Astrocyte (in vitro differentiated cells and primary cell): Measurements from ENCODE around the gene EIF4G2. TPM values are rescaled to one million over a fixed set of nuclear protein-coding genes. Genes with fewer than 3 reads are reported as not detected.

Experiments
- DNase-seq: peaks from one replicate; pipeline ENCODE4 v3.0.0-alpha.2; 2010; ENCODE audit warnings: low read depth
- FAIRE-seq: peaks from 2 replicates; lab custom pipeline; 2011; peaks lifted over from hg19 to GRCh38; lab: Jason Lieb, UNC
- H2AFZ ChIP-seq: 2 replicates; pipeline ENCODE4 v1.6.0; 2012; ENCODE audit warnings: low read depth, low read length, inconsistent platforms
- H3K27ac ChIP-seq: 2 replicates; pipeline ENCODE4 v1.5.1; 2011; ENCODE audit warnings: low read depth, low read length, inconsistent platforms
- H3K27me3 ChIP-seq: 2 replicates; pipeline ENCODE4 v1.6.0; 2011; ENCODE audit warnings: low read length, inconsistent platforms; ENCODE audit not compliant: insufficient read depth
- H3K36me3 ChIP-seq: 2 replicates; pipeline ENCODE4 v1.5.1; 2011; ENCODE audit warnings: low read length, inconsistent platforms; ENCODE audit not compliant: insufficient read depth
- H3K4me1 ChIP-seq: 2 replicates; pipeline ENCODE4 v1.5.1; 2011; ENCODE audit warnings: low read length, inconsistent platforms; ENCODE audit not compliant: insufficient read depth
- H3K4me2 ChIP-seq: 2 replicates; pipeline ENCODE4 v1.6.0; 2012; ENCODE audit warnings: low read length, inconsistent platforms
- H3K4me3 ChIP-seq: 2 replicates; pipeline ENCODE4 v1.5.1; 2011; ENCODE audit warnings: low read depth, mild to moderate bottlenecking, low read length, inconsistent platforms; ENCODE audit not compliant: insufficient read depth
- H3K79me2 ChIP-seq: 2 replicates; pipeline ENCODE4 v1.6.0; 2012; ENCODE audit warnings: mild to moderate bottlenecking, low read length, inconsistent platforms; ENCODE audit not compliant: insufficient read depth
- H3K9ac ChIP-seq: 2 replicates; pipeline ENCODE4 v1.6.0; 2012; ENCODE audit warnings: mild to moderate bottlenecking, low read length, inconsistent platforms
- H3K9me3 ChIP-seq: 2 replicates; pipeline ENCODE4 v1.5.1; 2012; ENCODE audit warnings: low read depth, mild to moderate bottlenecking, low read length, inconsistent platforms; ENCODE audit not compliant: insufficient read depth
- H4K20me1 ChIP-seq: 2 replicates; pipeline ENCODE4 v1.6.0; 2012; ENCODE audit warnings: low read length, inconsistent platforms; ENCODE audit not compliant: insufficient read depth
- H3K27ac Mint-ChIP-seq: one replicate; pipeline ENCODE4 v1.8.0; 2021; ENCODE audit warnings: mild to moderate bottlenecking, mixed read lengths; ENCODE audit not compliant: unreplicated experiment
- H3K27me3 Mint-ChIP-seq: one replicate; pipeline ENCODE4 v1.8.0; 2021; ENCODE audit warnings: low read depth, mixed read lengths; ENCODE audit not compliant: unreplicated experiment
- H3K36me3 Mint-ChIP-seq: one replicate; pipeline ENCODE4 v1.8.0; 2021; ENCODE audit warnings: low read depth, mixed read lengths; ENCODE audit not compliant: unreplicated experiment
- H3K4me1 Mint-ChIP-seq: one replicate; pipeline ENCODE4 v1.8.0; 2021; ENCODE audit warnings: low read depth, mixed read lengths; ENCODE audit not compliant: unreplicated experiment
- H3K4me3 Mint-ChIP-seq: one replicate; pipeline ENCODE4 v1.8.0; 2021; ENCODE audit warnings: mild to moderate bottlenecking, moderate library complexity, mixed read lengths; ENCODE audit not compliant: unreplicated experiment
- H3K9me3 Mint-ChIP-seq: one replicate; pipeline ENCODE4 v1.8.0; 2021; ENCODE audit warnings: mild to moderate bottlenecking, mixed read lengths; ENCODE audit not compliant: unreplicated experiment
- EZH2 ChIP-seq: IDR thresholded peaks from 2 replicates; pipeline ENCODE4 v1.6.1; 2012; ENCODE audit warnings: mild to moderate bottlenecking, low read length, inconsistent platforms; ENCODE audit not compliant: insufficient read depth
- total RNA-seq: library from RNA; stranded (reverse); gene quantifications from 2 replicates; pipeline ENCODE4 v1.2.1, GENCODE V29; 2021
- TF ChIP-seq, protein P1 (sequence below): IDR thresholded peaks from 2 replicates; pipeline ENCODE4 v1.5.1; 2011; ENCODE audit warnings: low read depth, mild to moderate bottlenecking, inconsistent platforms, low read length, moderate library complexity; ENCODE audit not compliant: insufficient read depth

Gene EIF4G2
- total RNA-seq, 1 donor from 2014 or later = 1,364 TPM

GRCh38 chr11:10798330-10798928, 10.3 kb downstream of the EIF4G2 start:
- no peak overlapping the region for H3K27ac Mint-ChIP-seq
- H3K27ac ChIP-seq = no peak overlapping the region

GRCh38 chr11:10797531-10797930, 11.2 kb downstream of the EIF4G2 start:
- H2AFZ ChIP-seq = no peak overlapping the region
- Mint-ChIP-seq H3K36me3 (peaks cover 33% of the 10 kb centered on the region), H3K4me1 (peaks cover 12% of the 10 kb centered on the region), H3K27me3 (no peaks in the 10 kb centered on the region), H3K9me3 (no peaks in the 10 kb centered on the region), H3K27ac (no peak overlapping the region), H3K4me3 (no peak overlapping the region)
- TF ChIP-seq, protein P1, sequence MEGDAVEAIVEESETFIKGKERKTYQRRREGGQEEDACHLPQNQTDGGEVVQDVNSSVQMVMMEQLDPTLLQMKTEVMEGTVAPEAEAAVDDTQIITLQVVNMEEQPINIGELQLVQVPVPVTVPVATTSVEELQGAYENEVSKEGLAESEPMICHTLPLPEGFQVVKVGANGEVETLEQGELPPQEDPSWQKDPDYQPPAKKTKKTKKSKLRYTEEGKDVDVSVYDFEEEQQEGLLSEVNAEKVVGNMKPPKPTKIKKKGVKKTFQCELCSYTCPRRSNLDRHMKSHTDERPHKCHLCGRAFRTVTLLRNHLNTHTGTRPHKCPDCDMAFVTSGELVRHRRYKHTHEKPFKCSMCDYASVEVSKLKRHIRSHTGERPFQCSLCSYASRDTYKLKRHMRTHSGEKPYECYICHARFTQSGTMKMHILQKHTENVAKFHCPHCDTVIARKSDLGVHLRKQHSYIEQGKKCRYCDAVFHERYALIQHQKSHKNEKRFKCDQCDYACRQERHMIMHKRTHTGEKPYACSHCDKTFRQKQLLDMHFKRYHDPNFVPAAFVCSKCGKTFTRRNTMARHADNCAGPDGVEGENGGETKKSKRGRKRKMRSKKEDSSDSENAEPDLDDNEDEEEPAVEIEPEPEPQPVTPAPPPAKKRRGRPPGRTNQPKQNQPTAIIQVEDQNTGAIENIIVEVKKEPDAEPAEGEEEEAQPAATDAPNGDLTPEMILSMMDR = no peak
- no peak for TF ChIP-seq EZH2
- DNase-seq = no peak
- FAIRE-seq = no peak
- H3K27ac ChIP-seq = no peak overlapping the region
- no peak overlapping the region for H3K4me3 ChIP-seq
- no peaks in the 10 kb centered on the region for H3K9me3 ChIP-seq
- H4K20me1 ChIP-seq = peaks cover 79% of the 10 kb centered on the region
- H3K9ac ChIP-seq = no peak overlapping the region
- no peak overlapping the region for H3K4me2 ChIP-seq
- peaks cover 19% of the 10 kb centered on the region for H3K79me2 ChIP-seq
- H3K36me3 ChIP-seq = peaks cover 66% of the 10 kb centered on the region
- H3K4me1 ChIP-seq = no peaks in the 10 kb centered on the region
- no peaks in the 10 kb centered on the region for H3K27me3 ChIP-seq

More at GRCh38 chr11:10798330-10798928, 10.3 kb downstream of the EIF4G2 start:
- Mint-ChIP-seq H3K4me1 (peaks cover 14% of the 10 kb centered on the region), H3K27me3 (no peaks in the 10 kb centered on the region), H3K9me3 (no peaks in the 10 kb centered on the region), H3K4me3 (no peak overlapping the region), H3K36me3 (peaks cover 34% of the 10 kb centered on the region)
- Histone ChIP-seq H3K9me3 (no peaks in the 10 kb centered on the region), H3K4me1 (no peaks in the 10 kb centered on the region), H3K9ac (no peak overlapping the region), H2AFZ (no peak overlapping the region), H3K79me2 (peaks cover 28% of the 10 kb centered on the region), H3K27me3 (no peaks in the 10 kb centered on the region), H3K4me2 (no peak overlapping the region), H4K20me1 (peaks cover 88% of the 10 kb centered on the region), H3K4me3 (no peak overlapping the region), H3K36me3 (peaks cover 75% of the 10 kb centered on the region)
- no peak for DNase-seq
- FAIRE-seq = no peak
- TF ChIP-seq EZH2 = no peak
- TF ChIP-seq, protein P1 = no peak

DNA sequence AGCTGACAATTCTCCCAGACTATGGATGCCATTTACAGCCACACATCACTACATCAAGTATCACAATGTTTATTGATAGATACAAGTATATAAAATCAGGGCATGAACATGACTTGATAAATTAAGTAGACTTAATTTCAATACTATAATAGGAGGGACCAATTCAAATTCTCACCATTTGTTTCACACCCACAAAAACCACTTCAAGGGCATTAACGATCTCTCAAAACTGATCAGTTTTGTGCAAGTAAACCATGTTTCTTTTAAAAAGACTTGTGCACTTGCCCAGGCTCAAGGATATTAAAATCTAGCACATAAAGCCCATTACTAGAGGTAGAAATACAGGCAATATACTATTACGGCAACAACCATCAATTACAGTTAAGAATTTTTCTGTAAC, 11.7 kb downstream of the EIF4G2 start:
- H3K36me3 Mint-ChIP-seq = peaks cover 30% of the 10 kb centered on the region
- peaks cover 14% of the 10 kb centered on the region for H3K79me2 ChIP-seq

More for the DNA sequence above, 11.7 kb downstream of the EIF4G2 start:
- Mint-ChIP-seq H3K27me3 (peaks cover under 1% of the 10 kb centered on the region), H3K27ac (no peak overlapping the region), H3K4me3 (no peak overlapping the region), H3K9me3 (no peaks in the 10 kb centered on the region), H3K4me1 (peaks cover 12% of the 10 kb centered on the region)
- Histone ChIP-seq H3K9ac (no peak overlapping the region), H3K4me3 (no peak overlapping the region), H3K36me3 (peaks cover 61% of the 10 kb centered on the region), H3K27me3 (no peaks in the 10 kb centered on the region), H2AFZ (no peak overlapping the region), H3K4me2 (no peak overlapping the region), H4K20me1 (peaks cover 74% of the 10 kb centered on the region), H3K27ac (no peak overlapping the region), H3K9me3 (no peaks in the 10 kb centered on the region), H3K4me1 (no peaks in the 10 kb centered on the region)
- TF ChIP-seq, protein P1 = no peak
- TF ChIP-seq EZH2 = no peak
- no peak for DNase-seq
- no peak for FAIRE-seq
